SU-DHL-6 (cell line): ENCODE data around the gene KLC4.

Experiments
- CTCF ChIP-seq: fragments of 200-600 bp; sonication (generic); IDR thresholded peaks from one replicate; pipeline ENCODE4 v1.5.1; 2017; ENCODE audit warnings: antibody characterized with exemption, mild to moderate bottlenecking, low read length, moderate library complexity; ENCODE audit not compliant: insufficient read depth, poor library complexity, severe bottlenecking
- EZH2phosphoT487 ChIP-seq: fragments of 200-600 bp; sonication (generic), shearing (Covaris generic); conservative IDR thresholded peaks from 2 replicates; pipeline ENCODE4 v1.6.1; 2018; ENCODE audit warnings: mild to moderate bottlenecking, antibody characterized with exemption, low read length, moderate library complexity, mixed read lengths

DNA sequence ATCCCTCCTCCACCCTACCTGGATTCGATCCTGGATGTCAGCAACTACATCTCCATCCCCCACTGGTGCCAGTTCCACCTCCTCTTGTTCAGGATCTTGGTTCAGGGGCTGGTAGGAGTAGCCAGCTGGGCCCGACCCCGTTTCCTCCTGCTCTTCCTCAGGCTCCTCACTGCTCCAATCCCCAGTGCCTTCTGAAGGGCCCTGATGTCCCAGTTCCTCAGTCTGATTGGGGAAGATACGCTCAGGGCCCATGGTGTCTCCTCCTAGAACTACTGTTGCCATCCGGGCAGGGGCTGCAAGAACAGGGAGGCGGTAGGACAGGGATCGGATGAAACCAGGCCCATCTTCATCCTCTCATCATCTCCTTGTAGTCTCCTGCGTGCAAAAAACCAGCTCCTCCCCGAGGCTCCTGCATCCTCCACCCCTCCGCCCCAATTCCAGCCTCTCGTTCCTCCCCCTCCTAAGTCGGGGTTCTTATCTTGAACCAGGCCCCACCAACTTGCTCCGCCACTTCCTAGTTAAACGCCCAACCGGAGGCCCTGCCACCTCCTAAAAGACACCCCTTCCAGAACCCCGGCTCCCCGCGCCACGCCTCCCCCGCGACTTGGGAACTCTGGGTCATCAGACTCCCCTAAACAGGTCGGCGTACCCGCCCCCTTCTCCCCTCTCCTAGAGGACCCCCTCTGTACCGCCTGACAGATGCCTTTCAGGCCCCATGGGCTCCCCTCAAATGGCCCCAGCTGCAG lies 46.2 kb upstream of the KLC4 start:
- TF ChIP-seq CTCF (no peak), EZH2phosphoT487 (no peak)
